Keratinocyte (primary cell): ENCODE data around the gene CFAP61. TPM values are rescaled to one million over a fixed set of nuclear protein-coding genes. Genes with fewer than 3 reads are reported as not detected.

Experiments
- DNase-seq: peaks from one replicate; pipeline ENCODE4 v3.0.0-alpha.2; 2011; ENCODE audit warnings: low read depth, missing footprints, low spot score
- FAIRE-seq: peaks from 2 replicates; lab custom pipeline; 2011; peaks lifted over from hg19 to GRCh38; lab: Jason Lieb, UNC
- H2AFZ ChIP-seq: 2 replicates; pipeline ENCODE4 v1.6.0; 2012; ENCODE audit warnings: low read length, control low read depth, inconsistent platforms; ENCODE audit not compliant: control insufficient read depth
- H3K27ac ChIP-seq: 2 replicates; pipeline ENCODE4 v1.5.1; 2011; ENCODE audit warnings: low read length; ENCODE audit not compliant: control insufficient read depth, insufficient read depth
- H3K27me3 ChIP-seq: 3 replicates; pipeline ENCODE4 v1.6.0; 2011; ENCODE audit warnings: low read length; ENCODE audit not compliant: control insufficient read depth, insufficient read depth; ENCODE audit errors: extremely low read depth
- H3K36me3 ChIP-seq, 2 experiments: 2 replicates in 1 of 2; 3 replicates in 1 of 2; pipeline ENCODE4 v1.5.1; 2011; ENCODE audit warnings: low read length in 2 of 2, mild to moderate bottlenecking in 1 of 2; ENCODE audit not compliant: control insufficient read depth in 2 of 2, insufficient read depth in 2 of 2; ENCODE audit errors: extremely low read depth in 1 of 2
- H3K4me1 ChIP-seq: 3 replicates; pipeline ENCODE4 v1.5.1; 2011; ENCODE audit warnings: low read length; ENCODE audit not compliant: control insufficient read depth, insufficient read depth; ENCODE audit errors: extremely low read depth
- H3K4me2 ChIP-seq: 3 replicates; pipeline ENCODE4 v1.6.0; 2011; ENCODE audit warnings: low read depth, low read length; ENCODE audit not compliant: control insufficient read depth, insufficient read depth; ENCODE audit errors: extremely low read depth
- H3K4me3 ChIP-seq, 3 experiments: fragments of 200-600 bp in 1 of 3; sonication (generic) in 1 of 3; 2 replicates in 2 of 3; 3 replicates in 1 of 3; pipeline ENCODE4 v1.5.1; 2011 to 2016; ENCODE audit warnings: low read length in 3 of 3, mild to moderate bottlenecking in 3 of 3, control low read depth in 2 of 3, inconsistent platforms in 1 of 3, low read depth in 1 of 3, mixed read lengths in 1 of 3, mixed run types in 1 of 3, moderate library complexity in 1 of 3; ENCODE audit not compliant: control insufficient read depth in 2 of 3, insufficient read depth in 2 of 3; ENCODE audit errors: extremely low read depth in 1 of 3
- H3K79me2 ChIP-seq: 2 replicates; pipeline ENCODE4 v1.6.0; 2012; ENCODE audit warnings: low read length; ENCODE audit not compliant: control insufficient read depth, insufficient read depth
- H3K9ac ChIP-seq: 3 replicates; pipeline ENCODE4 v1.6.0; 2011; ENCODE audit warnings: low read length; ENCODE audit not compliant: control insufficient read depth, insufficient read depth; ENCODE audit errors: extremely low read depth
- H3K9me1 ChIP-seq: 3 replicates; pipeline ENCODE4 v1.6.0; 2011; ENCODE audit warnings: low read length; ENCODE audit not compliant: control insufficient read depth, insufficient read depth; ENCODE audit errors: extremely low read depth
- H3K9me3 ChIP-seq: 2 replicates; pipeline ENCODE4 v1.5.1; 2012; ENCODE audit warnings: low read depth, low read length; ENCODE audit not compliant: control insufficient read depth
- H4K20me1 ChIP-seq: 3 replicates; pipeline ENCODE4 v1.6.0; 2011; ENCODE audit warnings: low read length; ENCODE audit not compliant: control insufficient read depth, insufficient read depth; ENCODE audit errors: extremely low read depth
- CTCF ChIP-seq, 3 experiments: IDR thresholded peaks in 1 of 3; conservative IDR thresholded peaks in 1 of 3; optimal IDR thresholded peaks in 1 of 3; 2 replicates in 2 of 3; 3 replicates in 1 of 3; pipeline versions ENCODE3 to v1.5.1; 2011; ENCODE audit warnings: low read length in 3 of 3, mild to moderate bottlenecking in 3 of 3, moderate library complexity in 2 of 3, control low read depth in 1 of 3, inconsistent platforms in 1 of 3; ENCODE audit not compliant: insufficient read depth in 2 of 3; ENCODE audit errors: extremely low read depth in 1 of 3
- EZH2 ChIP-seq: IDR thresholded peaks from one replicate; pipeline ENCODE4 v1.6.1; 2012; ENCODE audit warnings: inconsistent platforms, mild to moderate bottlenecking, low read length, moderate library complexity
- dilution Hi-C: fragments of 300-500 bp; cut with MboI; formaldehyde crosslinking; loops from one replicate; pipeline ENCODE4 v1.7.0; 2020; ENCODE audit warnings: low sequenced_read_pairs; ENCODE audit not compliant: extremely low pct_ligation_motif_present
- polyA plus RNA-seq, 5 experiments: library from polyadenylated mRNA; depleted of rRNA in 3 of 5; stranded (reverse) in 3 of 5; stranded (forward) in 1 of 5; unstranded in 1 of 5; fragments of >200 nt; gene quantifications; 1 replicate in 1 of 5; 2 replicates in 3 of 5; 3 replicates in 1 of 5; pipeline versions ENCODE4 v1.2.1 to v1.2.3, GENCODE V29; 2011 to 2012; ENCODE audit warnings: missing spikeins in 2 of 5, low read depth in 1 of 5, low replicate concordance in 1 of 5

CFAP61 gene
- polyA plus RNA-seq, 1 donor (not counting 4 experiments of a cell fraction or from before 2014, with no cell fraction given), result 0.25 TPM

GRCh38 chr20:20292472-20292871, 240.1 kb downstream of the CFAP61 start:
- no peak overlapping the region for H2AFZ ChIP-seq
- FAIRE-seq, result no peak
- H3K27me3 ChIP-seq, result no peaks in the 10 kb centered on the region
- dilution Hi-C loops, result no loop called here
- TF ChIP-seq EZH2, result no peak
- no peak for TF ChIP-seq CTCF (optimal IDR thresholded peaks at IDR 0.05 in 1 of 3, IDR thresholded peaks at IDR 0.05 in 1 of 3, conservative IDR thresholded peaks at IDR 0.05 in 1 of 3; ENCODE audit: extremely low read depth in 1 of 3, insufficient read depth in 2 of 3, low read length in 3 of 3)
- no peaks in the 10 kb centered on the region for H3K9me1 ChIP-seq
- no peaks in the 10 kb centered on the region for H4K20me1 ChIP-seq
- no peak overlapping the region for H3K4me3 ChIP-seq
- no peak overlapping the region for H3K27ac ChIP-seq
- H3K36me3 ChIP-seq, result no peaks in the 10 kb centered on the region
- H3K79me2 ChIP-seq, result no peaks in the 10 kb centered on the region
- H3K9ac ChIP-seq, result no peak overlapping the region
- no peaks in the 10 kb centered on the region for H3K4me1 ChIP-seq
- no peak overlapping the region for H3K4me2 ChIP-seq
- DNase-seq, result no peak
- no peaks in the 10 kb centered on the region for H3K9me3 ChIP-seq

GRCh38 chr20:20293141-20293540, 240.8 kb downstream of the CFAP61 start:
- H3K4me1 ChIP-seq, result no peaks in the 10 kb centered on the region
- H3K4me2 ChIP-seq, result no peak overlapping the region
- TF ChIP-seq EZH2, result no peak
- no peak for TF ChIP-seq CTCF (optimal IDR thresholded peaks at IDR 0.05 in 1 of 3, IDR thresholded peaks at IDR 0.05 in 1 of 3, conservative IDR thresholded peaks at IDR 0.05 in 1 of 3; ENCODE audit: extremely low read depth in 1 of 3, insufficient read depth in 2 of 3, low read length in 3 of 3)
- no peak overlapping the region for H3K4me3 ChIP-seq
- no peaks in the 10 kb centered on the region for H3K9me1 ChIP-seq
- no peak overlapping the region for H3K9ac ChIP-seq
- H3K9me3 ChIP-seq, result no peaks in the 10 kb centered on the region
- H3K27me3 ChIP-seq, result no peaks in the 10 kb centered on the region
- H3K79me2 ChIP-seq, result no peaks in the 10 kb centered on the region
- no peaks in the 10 kb centered on the region for H4K20me1 ChIP-seq
- H2AFZ ChIP-seq, result no peak overlapping the region
- H3K27ac ChIP-seq, result no peak overlapping the region
- FAIRE-seq, result no peak
- DNase-seq, result no peak
- no peaks in the 10 kb centered on the region for H3K36me3 ChIP-seq
- dilution Hi-C loops, result no loop called here
